GM21367 (cell line): ENCODE results near the gene BTBD16.
A peak's percentile ranks its signal among the peaks of the same experiment; 100 is the strongest.

Source experiments
- ATAC-seq: cut with Tn5 transposase; IDR thresholded peaks from one replicate; pipeline ENCODE4 v1.9.1; 2021; ENCODE audit not compliant: unreplicated experiment

The BTBD16 gene

DNA sequence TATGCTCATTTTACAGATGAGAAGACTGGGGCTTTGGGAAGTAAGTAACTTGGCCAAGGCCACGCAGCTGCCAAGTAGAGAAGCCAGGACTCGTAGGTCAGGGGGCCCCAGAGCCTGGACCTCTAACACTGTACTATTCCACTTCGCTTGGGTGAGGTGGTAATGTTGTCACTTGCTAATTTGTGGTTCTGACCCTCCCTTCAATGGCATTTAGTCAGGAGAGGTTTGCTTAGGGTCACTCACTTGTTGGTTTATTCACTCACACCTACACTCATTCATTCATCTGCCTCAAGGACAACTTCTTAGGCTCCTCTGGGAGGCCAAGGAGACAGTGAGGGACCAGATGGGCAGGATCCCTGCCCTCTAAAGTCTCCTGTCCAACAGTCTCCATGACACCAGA is 21.3 kb downstream of the BTBD16 start:
- no peak for ATAC-seq

DNA sequence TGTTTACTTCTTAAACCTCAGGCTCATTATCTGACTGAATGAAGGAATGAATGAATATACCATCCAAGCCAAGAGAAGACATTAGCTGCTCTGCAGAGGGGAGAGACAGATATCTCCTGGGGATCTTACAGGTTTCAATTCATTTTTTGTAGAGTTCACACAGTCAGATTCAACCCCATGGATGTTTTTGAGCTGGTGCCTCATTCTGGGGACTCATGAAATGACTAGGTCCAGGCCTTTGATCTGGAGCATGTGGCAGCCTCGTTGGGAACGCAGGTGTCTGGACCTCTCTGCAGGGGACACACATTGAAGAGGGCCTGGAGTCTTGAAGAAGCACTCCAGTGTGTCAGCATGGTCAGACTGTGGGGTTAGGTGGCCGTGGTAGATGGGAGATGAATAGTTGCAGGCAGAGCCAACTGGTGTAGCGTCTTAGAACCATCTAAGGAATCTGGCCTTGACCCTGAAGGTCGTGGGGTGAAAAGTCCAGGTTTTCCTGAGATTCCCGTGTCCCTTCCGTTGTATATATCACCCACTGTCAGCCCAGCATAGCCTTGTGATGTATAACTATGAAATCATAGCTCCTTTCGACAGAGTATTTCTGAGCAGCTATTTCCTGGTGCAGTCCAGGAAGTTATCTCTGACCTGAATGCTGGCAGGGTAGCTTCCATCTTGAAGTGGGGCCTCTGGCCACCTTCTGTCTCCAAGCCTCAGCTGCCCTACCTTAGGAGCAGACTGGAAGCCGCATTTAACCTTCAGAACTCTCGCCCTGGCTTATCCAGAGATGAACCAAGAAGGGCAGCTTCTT is 22.3 kb downstream of the BTBD16 start:
- ATAC-seq = no peak

DNA sequence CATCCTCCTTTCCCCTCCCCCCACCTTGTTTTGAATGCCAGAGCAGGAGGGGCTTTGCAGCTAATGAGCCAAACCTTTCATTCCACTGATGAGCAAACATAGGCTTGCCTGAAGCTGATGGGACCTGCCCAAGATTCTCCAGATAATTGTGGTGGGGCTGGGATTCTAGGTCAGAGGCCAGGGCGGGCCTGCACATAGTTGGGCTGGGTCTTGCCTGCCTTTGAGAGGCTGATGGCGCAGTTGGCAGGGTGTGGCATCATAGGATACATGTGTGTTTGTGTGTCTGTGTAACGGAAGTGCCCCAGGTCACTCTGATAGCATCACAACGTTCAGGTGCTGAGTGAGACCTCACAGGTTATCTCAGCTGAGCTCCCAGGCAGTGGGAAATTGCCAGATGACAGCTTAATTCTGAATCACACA is 22.9 kb downstream of the BTBD16 start:
- no peak for ATAC-seq

GRCh38 chr10:122294511-122295450 is 23.7 kb downstream of the BTBD16 start:
- no peak for ATAC-seq

DNA sequence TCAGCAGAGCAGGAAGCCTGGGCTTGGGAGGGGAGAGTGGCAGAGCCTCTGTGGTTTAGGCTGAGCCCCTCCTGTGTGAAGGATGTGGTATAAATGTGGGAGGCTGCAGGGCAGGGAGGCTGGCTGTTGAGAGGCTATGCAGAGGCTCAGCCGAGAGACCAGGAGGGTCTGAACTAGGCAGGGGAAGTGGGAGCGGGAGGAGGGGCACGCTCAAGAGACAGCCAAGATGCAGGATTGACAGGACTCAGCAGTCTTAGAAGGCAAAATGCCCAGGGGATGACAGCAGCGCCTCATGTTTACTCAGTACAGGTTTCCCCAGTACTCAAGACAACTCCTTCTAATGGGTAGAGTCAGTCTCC is 24.3 kb downstream of the BTBD16 start:
- ATAC-seq = no peak

GRCh38 chr10:122296363-122297120 is 25.4 kb downstream of the BTBD16 start:
- no peak for ATAC-seq

GRCh38 chr10:122297583-122297982 is 26.5 kb downstream of the BTBD16 start:
- no peak for ATAC-seq

DNA sequence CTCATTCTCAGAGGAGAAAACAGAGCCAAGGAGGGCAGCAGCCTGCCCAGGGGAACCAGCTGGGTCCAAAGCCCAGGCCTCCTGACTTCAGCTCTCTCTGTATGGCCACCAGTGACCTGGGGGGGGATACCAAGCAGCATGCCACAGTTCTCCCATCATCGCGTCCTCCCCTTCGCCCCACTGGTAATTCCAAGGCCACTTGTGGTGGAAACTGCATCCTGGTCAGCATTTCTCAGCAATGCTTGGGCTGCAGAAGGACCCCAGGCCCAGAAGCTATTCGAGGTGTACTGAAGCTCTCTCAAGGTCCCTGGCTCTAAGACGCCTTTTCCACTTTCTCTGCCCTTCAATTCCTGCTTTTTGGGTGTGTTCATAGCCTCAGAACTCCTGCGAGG is 27.1 kb downstream of the BTBD16 start:
- ATAC-seq = no peak

- ATAC-seq = peak; percentile 75
These were observed 27.7 kb downstream of the BTBD16 start for GRCh38 chr10:122298598-122299301.

DNA sequence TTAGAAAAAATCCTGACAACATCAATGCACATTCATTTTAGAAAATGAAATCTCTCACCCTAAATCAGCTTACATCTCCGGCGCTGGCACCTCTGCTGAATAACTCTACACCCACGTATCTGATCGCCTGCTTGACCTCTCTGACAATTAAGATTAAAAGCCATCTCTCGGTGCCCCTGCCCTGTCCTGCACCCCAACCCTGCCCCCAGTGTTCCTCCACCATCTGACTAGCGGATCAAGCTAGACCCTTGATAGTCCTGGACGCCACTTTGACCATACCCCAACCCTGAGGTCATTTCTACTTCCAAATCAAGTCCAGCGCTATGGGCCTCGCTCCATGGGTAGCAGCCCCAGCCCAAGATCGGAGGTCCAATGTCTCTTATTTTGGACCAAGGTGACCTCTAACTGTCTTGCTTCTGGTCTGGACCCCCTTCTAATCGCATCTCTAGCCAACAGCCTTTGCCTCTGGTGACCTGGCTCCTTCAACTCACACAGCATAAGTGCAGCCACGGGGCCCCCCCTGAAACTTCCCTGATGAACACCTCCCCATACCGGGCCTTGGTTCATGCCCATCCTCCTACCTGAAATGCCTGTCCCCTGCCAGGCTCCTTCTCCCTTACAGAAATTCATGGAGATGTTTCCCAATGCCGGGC is 28.5 kb downstream of the BTBD16 start:
- ATAC-seq = no peak

DNA sequence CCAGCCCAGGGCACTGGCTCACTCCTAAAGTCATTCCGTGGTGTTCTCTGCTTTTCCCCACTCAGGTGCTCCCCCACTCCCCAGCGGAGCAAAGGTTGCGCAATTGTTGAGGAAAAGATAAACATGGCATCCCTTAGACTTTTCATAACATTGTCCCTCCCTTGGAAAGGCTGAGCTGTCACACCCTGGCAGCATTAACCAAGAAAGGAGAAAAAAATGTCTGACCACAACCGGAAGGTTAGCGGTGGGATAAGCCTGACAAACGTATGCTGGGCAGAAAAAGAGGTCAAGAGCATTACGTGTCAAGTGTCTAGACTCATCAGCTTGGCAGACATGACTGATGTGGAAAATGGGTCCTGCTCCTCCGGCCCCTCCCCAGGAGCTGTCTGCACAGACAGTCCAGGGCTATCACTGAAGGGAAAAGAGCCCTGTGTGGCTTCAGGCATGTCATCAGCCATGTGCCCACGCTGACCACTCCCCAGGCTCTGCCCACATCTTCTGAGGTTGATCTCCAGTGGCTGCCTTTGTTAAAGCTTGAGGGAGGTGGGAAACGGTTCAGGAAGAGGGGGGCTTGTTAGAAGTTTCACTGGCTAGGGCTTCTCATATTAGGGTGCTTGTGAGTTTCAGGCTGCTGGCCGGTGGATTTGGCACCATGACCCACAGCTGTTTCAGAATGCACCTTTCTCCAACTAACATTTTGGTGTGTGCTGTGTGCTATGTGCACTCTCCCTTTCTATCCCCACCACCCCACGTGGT is 30.1 kb downstream of the BTBD16 start:
- ATAC-seq = no peak

DNA sequence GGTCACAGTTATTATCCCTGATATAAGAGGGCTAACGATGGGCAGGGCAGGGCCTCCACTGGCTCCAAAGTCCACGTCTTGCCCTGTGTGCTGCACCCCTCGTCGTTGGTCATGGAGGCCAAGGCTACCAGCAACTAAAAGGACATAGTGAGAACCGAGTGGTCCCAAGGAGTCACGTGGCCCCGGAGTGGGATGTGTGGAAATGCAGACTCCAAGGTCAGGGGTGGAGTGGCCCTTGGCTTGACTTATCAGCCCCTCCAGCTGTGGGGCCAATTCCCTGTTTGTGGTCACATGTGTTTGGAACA is 30.7 kb downstream of the BTBD16 start:
- ATAC-seq = no peak

GRCh38 chr10:122302315-122302714 is 31.2 kb downstream of the BTBD16 start:
- ATAC-seq = no peak

DNA sequence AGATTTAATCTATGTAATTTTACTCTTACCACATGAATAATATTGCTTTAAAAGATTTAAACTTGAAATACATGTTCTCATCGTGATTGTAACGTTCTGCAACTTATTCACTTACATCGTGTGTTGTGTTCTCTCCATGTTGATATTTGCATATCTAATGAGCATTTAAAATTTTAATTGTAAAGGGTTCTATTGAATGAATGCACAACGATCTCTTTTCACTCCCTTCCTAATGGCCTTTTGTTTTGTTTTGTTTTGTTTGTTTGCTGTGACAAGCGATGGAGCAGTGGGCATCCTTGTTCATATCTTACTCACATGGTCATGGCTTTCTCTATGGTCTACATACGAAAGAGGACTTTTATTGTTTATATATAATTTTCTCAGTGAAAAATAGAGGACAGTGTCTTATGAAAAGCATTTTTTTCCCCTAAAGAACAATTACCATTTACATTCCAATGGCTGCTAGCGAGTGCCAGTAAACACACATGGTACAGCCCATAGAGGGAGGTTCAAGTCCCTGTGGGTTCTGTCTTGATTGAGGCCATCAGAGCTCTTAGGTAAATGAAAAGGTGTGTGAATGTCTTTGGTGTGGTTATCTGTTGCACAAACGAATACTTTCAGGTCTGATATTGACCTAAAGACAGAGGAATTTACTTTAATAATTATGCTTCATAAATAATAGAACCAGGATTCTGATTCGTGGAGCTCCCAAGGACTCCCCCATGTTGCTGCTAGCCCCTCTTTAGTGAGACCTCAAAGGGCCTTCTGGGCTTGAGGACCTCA is 32.4 kb downstream of the BTBD16 start:
- ATAC-seq = no peak

DNA sequence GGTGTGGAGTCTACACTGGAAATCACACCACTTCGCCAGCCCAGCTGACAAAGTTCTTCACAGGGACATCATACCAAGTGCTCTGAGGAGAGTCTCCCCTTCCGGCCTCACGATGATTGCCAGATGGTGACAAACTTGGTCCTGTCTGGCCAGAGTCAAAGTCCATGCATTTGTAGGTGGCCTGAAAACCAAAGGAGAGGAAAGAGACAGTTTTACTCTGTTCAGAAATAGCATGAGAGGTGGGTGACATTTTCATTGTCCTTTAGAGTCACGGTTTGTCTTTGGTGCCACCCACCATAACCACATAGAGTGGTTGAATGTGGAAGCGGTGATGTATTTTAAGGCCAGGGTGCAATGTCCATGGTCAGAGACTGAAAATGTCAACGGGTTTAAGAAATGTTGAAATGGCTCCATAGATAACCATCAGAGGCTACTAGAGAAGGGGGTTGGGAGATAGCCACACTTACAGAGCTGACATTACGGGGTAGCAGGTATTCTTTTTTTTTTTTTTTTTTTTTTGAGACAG is 33.0 kb downstream of the BTBD16 start:
- ATAC-seq = no peak

DNA sequence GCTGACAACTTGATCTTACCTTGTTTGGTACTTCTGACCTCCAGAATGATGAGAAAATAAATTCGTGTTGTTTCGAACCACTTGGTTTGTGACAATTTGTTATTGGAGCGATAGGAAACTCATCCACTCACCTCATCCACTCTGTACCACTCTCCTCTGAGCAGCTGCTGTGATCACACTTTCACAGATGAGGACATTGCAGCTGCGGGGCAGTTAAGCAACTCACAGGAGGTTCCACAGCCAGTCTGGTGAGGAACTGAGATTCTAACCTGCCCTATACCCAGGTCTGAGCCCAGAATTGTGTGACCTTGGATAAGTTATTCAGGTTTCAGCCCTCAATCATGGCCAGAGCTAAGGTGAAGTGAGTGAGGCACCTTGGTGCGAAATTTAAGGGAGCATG is 35.2 kb downstream of the BTBD16 start:
- ATAC-seq = no peak

- no peak for ATAC-seq
These were observed 35.6 kb downstream of the BTBD16 start for GRCh38 chr10:122306744-122307143.

- ATAC-seq = peak; percentile 51
These were observed 36.7 kb downstream of the BTBD16 start for GRCh38 chr10:122307669-122308416.
